Liver (tissue), 3 donors: ENCODE measurements around the gene CLDN15.

Experiments used
- ATF3 ChIP-seq: IDR thresholded peaks from 2 replicates; pipeline ENCODE4 v1.6.1; 2016; ENCODE audit warnings: antibody characterized with exemption
- JUND ChIP-seq, 2 donors: IDR thresholded peaks; 2 replicates each; pipeline ENCODE4 v1.6.1; 2016; ENCODE audit warnings: antibody characterized with exemption in 2 of 2
- TF ChIP-seq, protein P1 (sequence below): fragments of 150-350 bp; IDR thresholded peaks from 2 replicates; pipeline ENCODE4 v1.5.1; 2017; ENCODE audit warnings: improper control_type of control experiment, low read depth, low read length; ENCODE audit not compliant: missing input control
- donor health status: healthy.
- donor health status: healthy.

DNA sequence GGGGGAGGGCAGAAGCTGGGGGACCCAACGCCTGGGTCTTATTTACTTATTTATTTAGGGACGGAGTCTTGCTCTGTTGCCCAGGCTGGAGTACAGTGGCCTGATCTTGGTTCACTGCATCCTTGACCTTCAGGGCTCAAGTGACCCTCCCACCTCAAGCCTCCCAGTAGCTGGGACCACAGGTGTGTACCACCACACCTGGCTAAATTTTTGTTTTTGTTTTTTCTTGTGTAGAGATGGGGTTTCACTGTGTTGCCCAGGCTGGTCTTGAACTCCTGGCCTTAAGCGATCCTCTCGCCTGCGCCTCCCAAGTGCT, 35.0 kb downstream of the CLDN15 start:
- no peak for TF ChIP-seq ATF3
- no peak for TF ChIP-seq JUND (IDR thresholded peaks at IDR 0.05)
- TF ChIP-seq, protein P1, sequence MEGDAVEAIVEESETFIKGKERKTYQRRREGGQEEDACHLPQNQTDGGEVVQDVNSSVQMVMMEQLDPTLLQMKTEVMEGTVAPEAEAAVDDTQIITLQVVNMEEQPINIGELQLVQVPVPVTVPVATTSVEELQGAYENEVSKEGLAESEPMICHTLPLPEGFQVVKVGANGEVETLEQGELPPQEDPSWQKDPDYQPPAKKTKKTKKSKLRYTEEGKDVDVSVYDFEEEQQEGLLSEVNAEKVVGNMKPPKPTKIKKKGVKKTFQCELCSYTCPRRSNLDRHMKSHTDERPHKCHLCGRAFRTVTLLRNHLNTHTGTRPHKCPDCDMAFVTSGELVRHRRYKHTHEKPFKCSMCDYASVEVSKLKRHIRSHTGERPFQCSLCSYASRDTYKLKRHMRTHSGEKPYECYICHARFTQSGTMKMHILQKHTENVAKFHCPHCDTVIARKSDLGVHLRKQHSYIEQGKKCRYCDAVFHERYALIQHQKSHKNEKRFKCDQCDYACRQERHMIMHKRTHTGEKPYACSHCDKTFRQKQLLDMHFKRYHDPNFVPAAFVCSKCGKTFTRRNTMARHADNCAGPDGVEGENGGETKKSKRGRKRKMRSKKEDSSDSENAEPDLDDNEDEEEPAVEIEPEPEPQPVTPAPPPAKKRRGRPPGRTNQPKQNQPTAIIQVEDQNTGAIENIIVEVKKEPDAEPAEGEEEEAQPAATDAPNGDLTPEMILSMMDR: no peak
